GM21360 (cell line): ENCODE results near the gene CBL.
"Not testable (repeated sequence)": the region's sequence is repeated elsewhere in the genome, so short reads cannot be mapped to it uniquely, and the experiment has no call there.

Experiments used
- ATAC-seq: cut with Tn5 transposase; IDR thresholded peaks from one replicate; pipeline ENCODE4 v1.9.1; 2021; ENCODE audit warnings: mild to moderate bottlenecking, moderate library complexity; ENCODE audit not compliant: unreplicated experiment

The CBL gene

DNA sequence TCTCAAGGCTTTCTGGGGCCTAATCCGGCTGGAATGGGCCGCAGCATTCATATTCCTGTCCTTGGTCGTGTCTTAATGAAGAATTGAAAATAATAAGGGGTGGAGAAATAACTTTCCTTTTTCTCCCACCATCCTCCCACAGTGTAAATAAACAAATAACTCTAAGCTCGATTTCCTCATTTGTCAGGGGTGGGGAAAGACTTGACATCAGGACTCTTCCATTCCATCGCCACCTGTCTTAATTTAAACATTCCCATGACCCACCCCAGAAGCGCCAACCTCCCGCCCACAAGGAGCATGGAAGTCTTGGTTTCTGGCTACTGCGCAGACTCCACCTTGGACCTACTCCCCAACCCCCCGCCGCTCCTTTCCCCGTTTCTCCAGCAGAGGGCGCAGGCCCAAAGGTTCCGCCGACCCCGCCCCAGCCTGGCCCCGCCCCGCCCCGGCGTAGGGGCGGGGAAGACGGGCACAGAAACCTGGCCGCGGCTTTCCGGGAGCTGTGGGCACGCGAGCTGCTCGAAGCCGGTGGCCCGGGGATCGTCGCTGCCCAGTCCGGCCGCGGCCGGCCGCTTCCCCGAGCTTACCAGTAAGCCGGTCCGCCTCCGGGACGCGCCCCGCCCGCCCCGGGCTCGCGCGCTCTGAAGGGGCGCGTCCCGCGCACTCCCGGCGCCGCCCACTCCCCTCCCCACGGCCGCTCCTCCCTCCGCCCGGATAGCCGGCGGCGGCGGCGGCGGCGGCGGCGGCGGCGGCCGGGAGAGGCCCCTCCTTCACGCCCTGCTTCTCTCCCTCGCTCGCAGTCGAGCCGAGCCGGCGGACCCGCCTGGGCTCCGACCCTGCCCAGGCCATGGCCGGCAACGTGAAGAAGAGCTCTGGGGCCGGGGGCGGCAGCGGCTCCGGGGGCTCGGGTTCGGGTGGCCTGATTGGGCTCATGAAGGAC, at the start of gene CBL:
Gene CBL, plus strand, starts transcription at position 766 of the 937 bp plus-strand sequence. Its CDS starts 79 bp downstream, at position 845.
- peak; percentile 69 for ATAC-seq

- ATAC-seq, result no peak
These were observed 49.6 kb upstream of the CBL start for GRCh38 chr11:119156496-119156895.

DNA sequence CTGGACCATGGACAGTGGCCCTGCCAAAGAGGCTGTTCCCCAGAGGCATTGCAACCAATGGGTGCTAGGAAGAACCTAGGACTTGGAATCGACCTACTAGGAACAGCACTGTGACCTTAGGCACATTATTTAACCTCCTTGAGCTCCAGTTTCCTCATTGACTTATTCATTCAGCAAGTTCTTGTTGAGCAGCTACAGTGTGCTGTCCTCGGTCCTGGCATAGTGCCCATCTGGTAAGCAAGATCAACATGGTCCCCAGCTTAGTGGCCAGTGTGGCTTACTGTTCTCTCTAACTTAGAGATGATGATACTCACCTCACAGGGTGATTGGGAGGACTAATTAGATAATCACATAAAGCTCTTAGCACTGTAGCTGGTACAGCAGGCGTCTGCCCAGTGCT, 49.1 kb upstream of the CBL start:
- ATAC-seq, result no peak

GRCh38 chr11:119158467-119158866, 47.7 kb upstream of the CBL start:
- no peak for ATAC-seq

GRCh38 chr11:119160151-119160550, 46.0 kb upstream of the CBL start:
- no peak for ATAC-seq

DNA sequence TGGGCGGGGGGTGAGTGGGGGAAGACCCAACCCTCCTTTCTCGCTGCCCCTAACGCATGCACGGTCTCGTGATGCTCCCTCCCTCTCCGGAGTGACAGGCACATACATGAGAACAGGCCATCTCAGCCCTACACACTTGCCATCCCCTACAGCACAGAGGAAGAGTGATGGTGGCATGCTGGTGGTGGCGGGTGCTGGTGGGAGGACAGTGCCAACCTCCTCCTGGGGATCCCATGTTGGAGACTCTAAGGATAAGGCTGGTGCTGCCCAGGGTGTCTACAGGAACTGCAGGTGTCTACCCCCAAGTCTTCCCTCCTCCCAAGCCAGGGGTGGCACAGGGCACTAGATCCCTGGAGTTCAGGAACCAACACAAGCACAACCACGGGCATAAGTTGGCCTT, 44.3 kb upstream of the CBL start:
- ATAC-seq, result no peak

DNA sequence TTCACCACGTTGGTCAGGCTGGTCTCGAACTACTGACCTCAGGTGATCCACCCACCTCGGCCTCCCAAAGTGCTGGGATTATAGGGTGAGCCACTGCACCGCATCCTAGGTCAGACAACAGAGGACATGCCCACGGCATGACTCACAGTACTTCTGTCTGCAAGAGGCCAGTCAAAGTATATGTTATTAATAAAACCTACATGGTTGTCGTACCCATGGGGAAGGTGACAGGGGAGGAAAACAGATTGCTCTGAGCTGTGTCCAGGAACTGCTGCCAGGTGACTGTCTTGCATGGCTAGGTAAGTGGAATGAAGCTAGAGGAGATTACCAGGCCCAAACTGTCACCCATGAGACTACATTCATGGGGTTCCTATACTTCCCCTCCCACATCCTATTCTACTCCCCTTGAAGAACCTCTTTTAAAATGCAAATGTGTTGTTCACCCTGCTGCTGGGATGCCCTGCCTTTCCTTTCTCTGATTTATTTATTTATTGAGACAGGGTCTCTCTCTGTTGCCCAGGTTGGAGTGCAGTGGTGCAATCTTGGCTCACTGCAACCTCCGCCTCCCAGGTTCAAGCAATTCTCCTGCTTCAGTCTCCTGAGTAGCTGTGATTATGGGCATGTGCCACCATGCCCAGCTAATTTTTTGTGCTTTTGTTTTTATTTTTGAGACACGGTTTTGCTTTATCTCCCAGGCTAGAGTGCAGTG, 39.6 kb upstream of the CBL start:
- no peak for ATAC-seq

- ATAC-seq, result not testable (repeated sequence)
These were observed 39.1 kb upstream of the CBL start for GRCh38 chr11:119167077-119167458.

GRCh38 chr11:119167933-119168332, 38.2 kb upstream of the CBL start:
- no peak for ATAC-seq

GRCh38 chr11:119168471-119169281, 37.5 kb upstream of the CBL start, which contains the start of gene NLRX1:
Gene NLRX1 (plus strand): TSS chr11:119168725. CDS start chr11:119171404, 2,679 bp downstream.
- ATAC-seq, result peak; percentile 85

GRCh38 chr11:119169282-119169719, 36.8 kb upstream of the CBL start:
- no peak for ATAC-seq

DNA sequence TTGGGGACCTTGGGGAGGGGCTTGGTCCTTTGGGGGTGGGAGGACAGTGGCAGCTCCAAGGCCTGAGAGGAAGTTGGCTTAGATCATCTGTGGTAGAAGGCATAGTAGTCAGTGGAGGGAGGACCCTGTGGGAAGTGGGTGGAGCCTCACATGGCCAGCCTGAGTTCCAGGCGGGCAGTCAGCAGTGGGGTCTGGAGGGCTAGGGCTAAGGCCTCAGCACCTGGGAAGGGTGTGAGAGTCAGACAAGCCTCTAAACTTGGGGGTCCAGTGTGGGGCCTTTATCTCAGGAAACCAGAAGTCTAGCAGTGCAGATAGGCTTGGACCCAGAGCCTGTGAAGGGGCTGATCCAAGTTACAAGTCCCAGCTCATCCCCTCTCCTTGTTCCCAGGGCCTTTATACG, 33.6 kb upstream of the CBL start:
- no peak for ATAC-seq

DNA sequence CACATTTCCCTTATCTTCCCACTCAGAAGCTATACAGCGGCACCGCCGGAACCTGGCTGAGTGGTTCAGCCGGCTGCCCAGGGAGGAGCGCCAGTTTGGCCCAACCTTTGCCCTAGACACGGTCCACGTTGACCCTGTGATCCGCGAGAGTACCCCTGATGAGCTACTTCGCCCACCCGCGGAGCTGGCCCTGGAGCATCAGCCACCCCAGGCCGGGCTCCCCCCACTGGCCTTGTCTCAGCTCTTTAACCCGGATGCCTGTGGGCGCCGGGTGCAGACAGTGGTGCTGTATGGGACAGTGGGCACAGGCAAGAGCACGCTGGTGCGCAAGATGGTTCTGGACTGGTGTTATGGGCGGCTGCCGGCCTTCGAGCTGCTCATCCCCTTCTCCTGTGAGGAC, 32.7 kb upstream of the CBL start:
- no peak for ATAC-seq

GRCh38 chr11:119175493-119176077, 30.6 kb upstream of the CBL start:
- no peak for ATAC-seq

GRCh38 chr11:119178166-119178680, 27.9 kb upstream of the CBL start:
- no peak for ATAC-seq

- no peak for ATAC-seq
These were observed 26.8 kb upstream of the CBL start for GRCh38 chr11:119179342-119179741.

GRCh38 chr11:119179983-119180382, 26.2 kb upstream of the CBL start:
- ATAC-seq, result no peak

DNA sequence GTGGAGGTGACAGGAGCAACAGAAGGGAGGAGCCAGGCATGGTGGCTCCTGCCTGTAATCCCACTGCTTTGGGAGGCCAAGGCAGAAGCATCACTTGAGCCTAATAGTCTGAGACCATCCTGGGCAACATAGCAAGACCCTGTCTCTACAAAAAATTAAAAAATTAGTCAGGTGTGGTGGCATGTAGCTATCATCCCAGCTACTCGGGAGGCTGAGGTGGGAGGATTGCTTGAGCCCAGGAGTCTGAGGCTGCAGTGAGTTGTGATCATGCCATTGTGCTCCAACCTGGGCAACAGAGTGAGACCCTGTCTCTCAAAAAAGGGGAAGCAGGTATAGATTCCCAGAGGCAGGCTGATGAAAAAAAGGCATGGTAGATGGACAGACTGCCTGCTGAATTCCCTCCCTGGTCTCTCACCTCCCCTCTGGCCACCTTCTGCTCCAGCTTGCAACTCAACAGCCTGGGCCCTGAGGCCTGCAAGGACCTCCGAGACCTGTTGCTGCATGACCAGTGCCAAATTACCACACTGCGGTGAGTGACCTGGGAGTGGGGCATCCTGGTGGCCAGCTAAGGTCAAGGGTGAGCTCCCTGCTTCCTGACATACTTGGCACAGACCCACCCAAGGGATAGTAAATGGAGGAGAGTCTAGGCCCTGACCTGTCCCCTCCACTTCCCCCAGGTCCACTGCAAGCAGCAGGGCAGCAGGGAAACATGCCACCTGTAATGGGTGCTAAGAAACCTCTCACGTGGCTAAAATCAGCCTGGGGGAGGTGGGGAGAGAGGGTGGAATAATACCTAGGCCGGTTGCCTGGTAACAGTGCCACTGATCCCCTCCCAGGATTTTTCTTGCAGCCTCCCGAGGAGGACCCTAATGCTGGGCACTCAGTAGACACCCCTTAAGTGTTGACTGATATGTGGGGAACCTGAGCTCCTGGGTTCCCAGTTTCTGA, 25.1 kb upstream of the CBL start:
- ATAC-seq, result no peak

DNA sequence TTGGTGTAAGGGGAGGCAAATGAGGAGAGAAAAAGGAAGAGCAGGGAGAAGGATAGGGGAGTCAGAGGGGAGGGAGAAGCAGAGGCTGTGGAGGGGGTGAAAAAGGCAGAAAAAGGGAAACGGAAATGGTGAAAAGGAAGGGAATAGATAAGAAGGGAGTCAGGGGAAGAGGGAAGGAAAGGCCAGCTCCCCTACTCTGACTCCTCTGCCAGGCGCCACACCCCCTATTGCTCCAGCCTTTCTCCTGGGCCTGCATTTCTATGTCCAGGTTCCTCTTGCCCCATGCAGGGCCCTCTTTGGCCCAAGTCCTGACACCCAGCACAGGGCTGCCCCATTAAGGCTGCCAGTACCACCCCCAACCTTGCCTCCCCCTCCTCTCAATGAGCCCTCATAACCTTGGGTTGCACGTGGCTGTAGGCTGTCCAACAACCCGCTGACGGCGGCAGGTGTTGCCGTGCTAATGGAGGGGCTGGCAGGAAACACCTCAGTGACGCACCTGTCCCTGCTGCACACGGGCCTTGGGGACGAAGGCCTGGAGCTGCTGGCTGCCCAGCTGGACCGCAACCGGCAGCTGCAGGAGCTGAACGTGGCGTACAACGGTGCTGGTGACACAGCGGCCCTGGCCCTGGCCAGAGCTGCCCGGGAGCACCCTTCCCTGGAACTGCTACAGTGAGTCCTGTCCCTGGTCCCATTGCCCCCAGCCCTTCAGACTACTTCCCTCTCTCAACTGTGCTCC, 24.3 kb upstream of the CBL start:
- ATAC-seq, result no peak
